Lung (tissue), 12 donors: Measurements from ENCODE around the gene CASP12. TPM values are rescaled to one million over a fixed set of nuclear protein-coding genes. Genes with fewer than 3 reads are reported as not detected.

ENCODE experiments used
- ATAC-seq: fragments of 200-7000 bp; cut with Tn5 transposase; one replicate; pipeline ENCODE4 v1.9.1; 2020; ENCODE audit warnings: moderate number of reproducible peaks; ENCODE audit not compliant: insufficient read depth, low FRiP score
- DNase-seq, 3 donors: peaks; one replicate each; pipeline ENCODE4 v3.0.0-alpha.2; 2013 to 2017
- H3K27ac ChIP-seq, 2 donors: one replicate each; pipeline ENCODE4 v1.5.1; 2013; ENCODE audit warnings: mild to moderate bottlenecking in 2 of 2, moderate library complexity in 2 of 2, control low read depth in 1 of 2, inconsistent platforms in 1 of 2, low read depth in 1 of 2, low read length in 1 of 2
- H3K27me3 ChIP-seq, 3 donors: one replicate each; pipeline ENCODE4 v1.5.1; 2013; ENCODE audit warnings: low read length in 2 of 3; ENCODE audit not compliant: control insufficient read depth in 3 of 3, insufficient read depth in 3 of 3
- H3K36me3 ChIP-seq, 4 donors: one replicate each; pipeline ENCODE4 v1.5.1; 2013; ENCODE audit warnings: low read length in 4 of 4, mild to moderate bottlenecking in 1 of 4, moderate library complexity in 1 of 4; ENCODE audit not compliant: control insufficient read depth in 4 of 4, insufficient read depth in 4 of 4
- H3K4me1 ChIP-seq, 5 donors: one replicate each; pipeline ENCODE4 v1.5.1; 2013; ENCODE audit warnings: low read length in 5 of 5, mild to moderate bottlenecking in 2 of 5, moderate library complexity in 1 of 5; ENCODE audit not compliant: control insufficient read depth in 5 of 5, insufficient read depth in 5 of 5
- H3K4me3 ChIP-seq: one replicate; pipeline ENCODE4 v1.5.1; 2013; ENCODE audit warnings: mild to moderate bottlenecking, control low read depth, moderate library complexity
- H3K9ac ChIP-seq, 2 donors: one replicate each; pipeline ENCODE4 v1.5.1; 2013; ENCODE audit warnings: low read length in 2 of 2, control low read depth in 1 of 2; ENCODE audit not compliant: insufficient read depth in 1 of 2
- H3K9me3 ChIP-seq, 4 donors: one replicate each; pipeline ENCODE4 v1.5.1; 2013; ENCODE audit warnings: low read length in 3 of 4, mild to moderate bottlenecking in 1 of 4, moderate library complexity in 1 of 4; ENCODE audit not compliant: control insufficient read depth in 4 of 4, insufficient read depth in 3 of 4
- CTCF ChIP-seq: IDR thresholded peaks from 2 replicates; pipeline ENCODE4 v1.5.1; 2012; ENCODE audit warnings: mild to moderate bottlenecking; ENCODE audit errors: control extremely low read depth, extremely low read depth
- WGBS, 2 donors: extraction: QIAGEN DNeasy Blood & Tissue Kit; methylation state at CpG; one replicate each; pipeline ENCODE4 v1.1.7; 2013; 5-methylcytosine and 5-hydroxymethylcytosine counted together
- polyA plus RNA-seq, 2 donors: library from polyadenylated mRNA; stranded (reverse); fragments of 200-250 nt; gene quantifications; one replicate each; pipeline ENCODE4 v1.2.1, GENCODE V29; 2013
- total RNA-seq, 2 donors: library from RNA; depleted of rRNA in 1 of 2; stranded (reverse); fragments of >200 nt in 1 of 2; gene quantifications; one replicate each; pipeline ENCODE4 v1.2.1, GENCODE V29; 2014 to 2021
- donor health status: control.
- donor health status: control.
- donor health status: Bipolar disorder and iron deficiency.
- donor health status: healthy.
- donor health status: DM: yes; HTN: yes; CAD: no.

CASP12 gene
- total and polyA plus RNA-seq, 4 donors: 0.15 to 1.1 (median 0.61) TPM

DNA sequence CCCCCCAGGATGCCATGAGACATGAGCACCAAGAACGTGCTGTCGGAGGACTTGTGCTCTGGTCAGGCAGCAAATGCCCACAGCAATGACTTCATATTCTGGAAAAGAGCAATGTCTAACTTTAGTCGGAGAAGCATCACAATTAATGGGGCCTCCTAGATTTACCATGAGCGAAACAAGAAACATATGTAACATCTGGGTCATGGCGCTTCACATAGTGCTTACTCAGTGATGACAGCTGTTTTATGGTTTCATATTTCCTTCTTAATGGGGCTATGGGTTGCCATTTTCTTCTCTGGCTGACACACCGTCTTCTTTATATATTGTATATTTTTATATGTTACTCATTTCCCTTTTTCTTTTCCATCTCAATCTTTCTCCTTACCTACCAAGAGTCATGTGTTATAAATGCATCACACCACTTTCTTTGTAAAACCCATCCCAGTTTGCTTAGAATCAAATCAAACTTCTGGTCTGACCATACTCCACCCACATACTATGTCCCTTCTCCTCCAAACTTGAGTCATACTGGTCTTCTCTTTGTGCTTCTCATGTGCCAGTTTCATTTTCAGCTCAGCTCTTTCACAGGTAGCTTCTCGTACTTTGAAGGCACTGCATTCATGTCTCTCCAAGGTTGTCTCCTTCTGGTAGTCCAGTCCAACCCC is 9.4 kb upstream of the CASP12 start:
- WGBS, 2 donors: 78 to 83% methylated on average over 7 of the region's 7 CpGs
- Histone ChIP-seq H3K27ac (no peak overlapping the region), H3K4me1 (no peaks in the 10 kb centered on the region), H3K27me3 (no peaks in the 10 kb centered on the region), H3K36me3 (peaks cover 0 to 6% (median 1%) of the 10 kb centered on the region in 4 donors), H3K9me3 (no peaks in the 10 kb centered on the region), H3K9ac (no peak overlapping the region), H3K4me3 (no peak overlapping the region)
- DNase-seq (no peak), ATAC-seq (no peak)
- TF ChIP-seq CTCF: no peak

GRCh38 chr11:104905271-104905670 is 7.0 kb upstream of the CASP12 start:
- ATAC-seq (no peak), DNase-seq (no peak)
- Histone ChIP-seq H3K9ac (no peak overlapping the region), H3K36me3 (peaks cover 0 to 6% (median 1%) of the 10 kb centered on the region in 4 donors), H3K9me3 (no peaks in the 10 kb centered on the region), H3K27ac (no peak overlapping the region), H3K4me3 (no peak overlapping the region), H3K4me1 (no peaks in the 10 kb centered on the region), H3K27me3 (no peaks in the 10 kb centered on the region)
- no peak for TF ChIP-seq CTCF
- WGBS, 2 donors: 94 to 96% methylated on average over 4 of the region's 4 CpGs

DNA sequence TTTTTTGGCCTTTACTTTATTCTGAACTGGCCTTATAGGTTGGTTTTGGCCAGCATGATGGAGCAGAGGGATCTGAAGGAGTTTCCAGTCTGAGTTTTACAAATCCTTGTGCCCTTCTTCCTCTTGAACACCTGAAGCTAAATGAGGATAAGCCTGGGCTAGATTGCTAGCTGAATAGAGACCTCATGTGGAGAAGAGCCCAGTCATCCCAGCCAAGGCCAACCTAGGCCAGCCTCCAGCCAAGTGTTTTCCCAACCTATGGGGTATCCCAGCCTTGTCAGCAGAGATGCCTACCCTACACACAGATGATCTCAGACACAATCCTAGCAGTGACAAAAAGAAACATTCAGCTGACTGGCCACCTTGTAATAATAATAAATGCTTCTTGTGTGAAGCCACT is 966 bp upstream of the CASP12 start:
- DNase-seq: no peak
- H3K27ac ChIP-seq: no peak overlapping the region
- H3K4me1 ChIP-seq: peaks cover 0 to 12% (median 7%) of the 10 kb centered on the region in 5 donors
- no peaks in the 10 kb centered on the region for H3K27me3 ChIP-seq
- H3K9me3 ChIP-seq: no peaks in the 10 kb centered on the region
- H3K9ac ChIP-seq: no peak overlapping the region
- no peak for ATAC-seq
- no peak for TF ChIP-seq CTCF
- no peak overlapping the region for H3K4me3 ChIP-seq
- H3K36me3 ChIP-seq: peaks cover 0 to 2% (median 0%) of the 10 kb centered on the region in 4 donors

GRCh38 chr11:104898685-104899013 is 389 bp upstream of the CASP12 start:
- no peaks in the 10 kb centered on the region for H3K9me3 ChIP-seq
- peak overlapping the region in 1 of 2 donors; percentile 45 for H3K27ac ChIP-seq
- WGBS, 2 donors: 41 to 43% methylated on average over 1 of the region's 1 CpG
- no peak overlapping the region for H3K4me3 ChIP-seq
- H3K4me1 ChIP-seq: peaks cover 0 to 12% (median 7%) of the 10 kb centered on the region in 5 donors
- peaks cover 0 to 2% (median 0%) of the 10 kb centered on the region in 4 donors for H3K36me3 ChIP-seq
- ATAC-seq: no peak
- DNase-seq: no peak
- H3K9ac ChIP-seq: peak overlapping the region in 1 of 2 donors; percentile 70
- TF ChIP-seq CTCF: no peak
- H3K27me3 ChIP-seq: no peaks in the 10 kb centered on the region
